Measurements from ENCODE around the gene BSDC1. TPM values are rescaled to one million over a fixed set of nuclear protein-coding genes. Genes with fewer than 3 reads are reported as not detected.

Gene BSDC1
- total and polyA plus RNA-seq, 3 experiments from 2014 or later = 35.1 to 50.0 (median 37.6) TPM

GRCh38 chr1:32334274-32334861 is 59.9 kb downstream of the BSDC1 start:
- H3K4me1 ChIP-seq (ENCODE audit: insufficient read depth, low read length) = peaks cover 27% of the 10 kb centered on the region
- ChIA-PET CTCF (interaction anchor here (0.8 to 1.6 kb wide), 2 partner anchors 14 to 86 kb away, joined by 3 to 4 read pairs; no protein-coding TSS in a partner anchor), POLR2A (interaction anchor here (0.6 to 0.8 kb wide), 2 partner anchors 24 to 43 kb away, joined by 4 read pairs; partner anchors contain the start of gene HDAC1)
- H3K36me3 ChIP-seq (ENCODE audit: insufficient read depth, low read length) = peaks cover 25% of the 10 kb centered on the region
- peaks cover 7 to 44% (median 14%) of the 10 kb centered on the region in 3 donors for H3K36me3 Mint-ChIP-seq
- H3K27me3 ChIP-seq (ENCODE audit: insufficient read depth, low read length, poor library complexity, severe bottlenecking) = no peaks in the 10 kb centered on the region
- H3K4me3 Mint-ChIP-seq = peak overlapping the region; percentile 20 to 88 (median 86)
- H3K4me1 Mint-ChIP-seq = peaks cover 31 to 42% (median 37%) of the 10 kb centered on the region in 3 donors
- H3K27me3 Mint-ChIP-seq = peaks cover 0 to 5% of the 10 kb centered on the region in 2 donors
- peak overlapping the region; percentile 17 to 80 (median 65) for H3K27ac Mint-ChIP-seq
- H3K27ac ChIP-seq (ENCODE audit: low read depth, low read length) = no peak overlapping the region
- no peaks in the 10 kb centered on the region for H3K9me3 ChIP-seq (ENCODE audit: low read length)
- no peak for DNase-seq
- H3K4me3 ChIP-seq (ENCODE audit: low read length) = peak overlapping the region; percentile 58
- H3K9me3 Mint-ChIP-seq = no peaks in the 10 kb centered on the region

DNA sequence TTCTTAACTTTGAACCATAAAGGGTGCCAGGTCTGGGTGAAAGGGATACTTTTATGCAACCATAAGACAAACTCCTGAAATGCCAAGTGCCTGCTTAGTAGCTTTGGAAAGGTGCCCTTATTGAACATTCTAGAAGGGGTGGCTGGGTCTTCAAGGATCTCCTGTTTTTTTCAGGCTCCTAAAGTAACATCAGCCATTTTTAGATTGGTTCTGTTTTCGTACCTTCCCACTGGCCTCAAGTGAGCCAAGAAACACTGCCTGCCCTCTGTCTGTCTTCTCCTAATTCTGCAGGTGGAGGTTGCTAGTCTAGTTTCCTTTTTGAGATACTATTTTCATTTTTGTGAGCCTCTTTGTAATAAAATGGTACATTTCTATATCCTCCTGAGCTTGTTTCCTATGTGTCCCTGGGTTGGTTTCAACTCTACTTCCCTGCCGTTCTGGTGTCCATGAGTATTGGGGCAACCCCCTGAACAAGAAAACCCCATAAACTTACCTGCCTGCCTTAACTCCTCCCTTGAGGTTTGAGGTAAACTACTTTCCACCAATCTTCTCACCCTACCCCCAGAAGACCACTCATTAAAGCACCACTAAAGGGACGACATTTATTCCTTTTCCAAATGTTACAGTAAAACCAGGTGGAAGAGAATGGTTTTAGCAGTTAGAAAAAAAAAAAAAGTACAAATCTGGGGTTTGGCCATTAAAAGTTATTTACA is 60.8 kb downstream of the BSDC1 start:
- no peaks in the 10 kb centered on the region for H3K9me3 Mint-ChIP-seq
- Histone ChIP-seq H3K9me3 (ENCODE audit: low read length) (no peaks in the 10 kb centered on the region), H3K36me3 (ENCODE audit: insufficient read depth, low read length) (peaks cover 35% of the 10 kb centered on the region), H3K4me3 (ENCODE audit: low read length) (no peak overlapping the region), H3K27ac (ENCODE audit: low read depth, low read length) (no peak overlapping the region), H3K27me3 (ENCODE audit: insufficient read depth, low read length, poor library complexity, severe bottlenecking) (no peaks in the 10 kb centered on the region), H3K4me1 (ENCODE audit: insufficient read depth, low read length) (peaks cover 27% of the 10 kb centered on the region)
- CTCF ChIA-PET = interaction anchor here (0.8 to 1.6 kb wide), 10 partner anchors 14 to 93 kb away, joined by 3 to 5 read pairs (median 3); no protein-coding TSS in a partner anchor
- POLR2A ChIA-PET = interaction anchor here (0.6 kb wide), 1 partner anchor 73 kb away, joined by 5 read pairs; no protein-coding TSS in a partner anchor
- no peak for DNase-seq
- peaks cover 7 to 54% (median 17%) of the 10 kb centered on the region in 3 donors for H3K36me3 Mint-ChIP-seq
- H3K4me3 Mint-ChIP-seq = peak overlapping the region in 3 of 7 donors; percentile 7 to 88 (median 8)
- peaks cover 0 to 5% of the 10 kb centered on the region in 2 donors for H3K27me3 Mint-ChIP-seq
- peak overlapping the region in 7 of 8 donors; percentile 11 to 72 (median 63) for H3K27ac Mint-ChIP-seq
- H3K4me1 Mint-ChIP-seq = peaks cover 27 to 40% (median 33%) of the 10 kb centered on the region in 3 donors

- POLR2A ChIA-PET = interaction anchor here (0.6 kb wide), 1 partner anchor 72 kb away, joined by 5 read pairs; no protein-coding TSS in a partner anchor
- Histone ChIP-seq H3K9me3 (ENCODE audit: low read length) (no peaks in the 10 kb centered on the region), H3K4me3 (ENCODE audit: low read length) (no peak overlapping the region), H3K4me1 (ENCODE audit: insufficient read depth, low read length) (peaks cover 20% of the 10 kb centered on the region), H3K36me3 (ENCODE audit: insufficient read depth, low read length) (peaks cover 43% of the 10 kb centered on the region), H3K27ac (ENCODE audit: low read depth, low read length) (no peak overlapping the region), H3K27me3 (ENCODE audit: insufficient read depth, low read length, poor library complexity, severe bottlenecking) (no peaks in the 10 kb centered on the region)
- CTCF ChIA-PET = interaction anchor here (1.0 to 1.4 kb wide), 8 partner anchors 11 to 92 kb away, joined by 3 to 5 read pairs (median 3); no protein-coding TSS in a partner anchor
- peaks cover 0 to 5% of the 10 kb centered on the region in 2 donors for H3K27me3 Mint-ChIP-seq
- no peaks in the 10 kb centered on the region for H3K9me3 Mint-ChIP-seq
- H3K36me3 Mint-ChIP-seq = peaks cover 7 to 63% (median 19%) of the 10 kb centered on the region in 3 donors
- H3K4me1 Mint-ChIP-seq = peaks cover 21 to 33% (median 26%) of the 10 kb centered on the region in 3 donors
- H3K27ac Mint-ChIP-seq = peak overlapping the region in 1 of 8 donors; percentile 54
- H3K4me3 Mint-ChIP-seq = peak overlapping the region in 1 of 7 donors; percentile 34
- DNase-seq = no peak
Measured at GRCh38 chr1:32332290-32333079, 61.8 kb downstream of the BSDC1 start.

- Histone ChIP-seq H3K4me3 (ENCODE audit: low read length) (no peak overlapping the region), H3K27me3 (ENCODE audit: insufficient read depth, low read length, poor library complexity, severe bottlenecking) (no peaks in the 10 kb centered on the region), H3K9me3 (ENCODE audit: low read length) (no peaks in the 10 kb centered on the region), H3K4me1 (ENCODE audit: insufficient read depth, low read length) (peaks cover 10% of the 10 kb centered on the region), H3K36me3 (ENCODE audit: insufficient read depth, low read length) (peaks cover 50% of the 10 kb centered on the region), H3K27ac (ENCODE audit: low read depth, low read length) (no peak overlapping the region)
- Mint-ChIP-seq H3K36me3 (peaks cover 7 to 72% (median 19%) of the 10 kb centered on the region in 3 donors), H3K27me3 (peaks cover 0 to 5% of the 10 kb centered on the region in 2 donors), H3K4me3 (no peak overlapping the region), H3K27ac (peak overlapping the region in 3 of 8 donors; percentile 39 to 49 (median 43)), H3K4me1 (peaks cover 12 to 23% (median 17%) of the 10 kb centered on the region in 3 donors), H3K9me3 (no peaks in the 10 kb centered on the region)
- POLR2A ChIA-PET = no interaction called here
- CTCF ChIA-PET = interaction anchor here (1.2 to 1.4 kb wide), 2 partner anchors 10 to 82 kb away, joined by 3 to 5 read pairs; no protein-coding TSS in a partner anchor
- DNase-seq = no peak
Measured at GRCh38 chr1:32331549-32331948, 62.7 kb downstream of the BSDC1 start.

DNA sequence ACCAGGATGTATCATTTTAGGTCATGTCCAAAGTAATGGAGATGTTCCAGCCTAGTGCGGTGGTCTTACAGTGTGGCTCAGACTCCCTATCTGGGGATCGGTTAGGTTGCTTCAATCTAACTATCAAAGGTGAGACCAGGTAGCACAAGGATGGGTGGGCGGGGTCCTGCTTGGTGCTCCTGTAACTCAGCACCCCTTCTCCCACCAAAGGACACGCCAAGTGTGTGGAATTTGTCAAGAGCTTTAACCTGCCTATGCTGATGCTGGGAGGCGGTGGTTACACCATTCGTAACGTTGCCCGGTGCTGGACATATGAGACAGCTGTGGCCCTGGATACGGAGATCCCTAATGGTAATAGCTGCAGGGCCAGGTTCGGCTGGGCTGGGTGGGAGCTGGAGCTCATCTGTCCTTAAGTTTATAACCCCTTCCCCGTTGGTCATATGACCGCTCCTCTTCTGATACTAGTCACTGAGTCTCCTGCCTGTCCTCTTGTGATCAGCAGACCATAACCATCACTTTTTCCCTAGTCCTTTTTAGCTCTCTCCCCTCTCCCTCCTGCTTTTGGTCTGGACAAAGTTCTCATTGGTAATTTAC is 63.6 kb downstream of the BSDC1 start:
- Mint-ChIP-seq H3K4me3 (no peak overlapping the region), H3K27ac (no peak overlapping the region), H3K9me3 (no peaks in the 10 kb centered on the region), H3K36me3 (peaks cover 7 to 78% (median 19%) of the 10 kb centered on the region in 3 donors), H3K27me3 (peaks cover 0 to 5% of the 10 kb centered on the region in 2 donors), H3K4me1 (peaks cover 12 to 20% (median 17%) of the 10 kb centered on the region in 3 donors)
- Histone ChIP-seq H3K4me1 (ENCODE audit: insufficient read depth, low read length) (peaks cover 8% of the 10 kb centered on the region), H3K9me3 (ENCODE audit: low read length) (no peaks in the 10 kb centered on the region), H3K27me3 (ENCODE audit: insufficient read depth, low read length, poor library complexity, severe bottlenecking) (no peaks in the 10 kb centered on the region), H3K27ac (ENCODE audit: low read depth, low read length) (no peak overlapping the region), H3K36me3 (ENCODE audit: insufficient read depth, low read length) (peaks cover 50% of the 10 kb centered on the region), H3K4me3 (ENCODE audit: low read length) (no peak overlapping the region)
- no peak for DNase-seq
- CTCF ChIA-PET = no interaction called here
- POLR2A ChIA-PET = interaction anchor here (0.5 kb wide), 1 partner anchor 95 kb away, joined by 3 read pairs; no protein-coding TSS in a partner anchor

- Mint-ChIP-seq H3K9me3 (no peaks in the 10 kb centered on the region), H3K36me3 (peaks cover 9 to 83% (median 25%) of the 10 kb centered on the region in 3 donors), H3K4me3 (no peak overlapping the region), H3K27ac (peak overlapping the region in 5 of 8 donors; percentile 50 to 93 (median 76)), H3K4me1 (peaks cover 16 to 24% (median 20%) of the 10 kb centered on the region in 3 donors), H3K27me3 (peaks cover 0 to 5% of the 10 kb centered on the region in 2 donors)
- Histone ChIP-seq H3K9me3 (ENCODE audit: low read length) (no peaks in the 10 kb centered on the region), H3K4me1 (ENCODE audit: insufficient read depth, low read length) (peaks cover 7% of the 10 kb centered on the region), H3K4me3 (ENCODE audit: low read length) (no peak overlapping the region), H3K36me3 (ENCODE audit: insufficient read depth, low read length) (peaks cover 56% of the 10 kb centered on the region), H3K27me3 (ENCODE audit: insufficient read depth, low read length, poor library complexity, severe bottlenecking) (no peaks in the 10 kb centered on the region), H3K27ac (ENCODE audit: low read depth, low read length) (no peak overlapping the region)
- CTCF ChIA-PET = no interaction called here
- DNase-seq = no peak
- POLR2A ChIA-PET = no interaction called here
Measured at GRCh38 chr1:32329931-32330466, 64.2 kb downstream of the BSDC1 start.

- H3K27me3 ChIP-seq (ENCODE audit: insufficient read depth, low read length, poor library complexity, severe bottlenecking) = no peaks in the 10 kb centered on the region
- H3K9me3 ChIP-seq (ENCODE audit: low read length) = no peaks in the 10 kb centered on the region
- peak overlapping the region in 1 of 8 donors; percentile 78 for H3K27ac Mint-ChIP-seq
- H3K27me3 Mint-ChIP-seq = peaks cover 0 to 3% of the 10 kb centered on the region in 2 donors
- H3K9me3 Mint-ChIP-seq = no peaks in the 10 kb centered on the region
- H3K4me3 Mint-ChIP-seq = no peak overlapping the region
- DNase-seq = no peak
- H3K36me3 ChIP-seq (ENCODE audit: insufficient read depth, low read length) = peaks cover 64% of the 10 kb centered on the region
- peaks cover 17 to 28% (median 21%) of the 10 kb centered on the region in 3 donors for H3K4me1 Mint-ChIP-seq
- ChIA-PET CTCF (no interaction called here), POLR2A (no interaction called here)
- peaks cover 28% of the 10 kb centered on the region for H3K4me1 ChIP-seq (ENCODE audit: insufficient read depth, low read length)
- no peak overlapping the region for H3K4me3 ChIP-seq (ENCODE audit: low read length)
- no peak overlapping the region for H3K27ac ChIP-seq (ENCODE audit: low read depth, low read length)
- H3K36me3 Mint-ChIP-seq = peaks cover 10 to 80% (median 24%) of the 10 kb centered on the region in 3 donors
Measured at GRCh38 chr1:32327204-32327603, 67.0 kb downstream of the BSDC1 start.
